Nephron progenitor cell (in vitro differentiated cells): ENCODE results near the gene CDX1.

Experiments used
- DNase-seq: peaks from one replicate; pipeline ENCODE4 v3.0.0; 2021
- H3K27ac Mint-ChIP-seq: 2 replicates; pipeline ENCODE4 v1.8.0; 2021; ENCODE audit warnings: mild to moderate bottlenecking, moderate library complexity, mixed read lengths
- H3K27me3 Mint-ChIP-seq: 2 replicates; pipeline ENCODE4 v1.8.0; 2021; ENCODE audit warnings: mild to moderate bottlenecking, low read depth, mixed read lengths; ENCODE audit not compliant: poor library complexity
- H3K36me3 Mint-ChIP-seq: 2 replicates; pipeline ENCODE4 v1.8.0; 2021; ENCODE audit warnings: low read depth, mixed read lengths
- H3K4me1 Mint-ChIP-seq: 2 replicates; pipeline ENCODE4 v1.8.0; 2021; ENCODE audit warnings: mixed read lengths
- H3K4me3 Mint-ChIP-seq: 2 replicates; pipeline ENCODE4 v1.8.0; 2021; ENCODE audit warnings: mild to moderate bottlenecking, moderate library complexity, mixed read lengths
- H3K9me3 Mint-ChIP-seq: 2 replicates; pipeline ENCODE4 v1.8.0; 2021; ENCODE audit warnings: mild to moderate bottlenecking, moderate library complexity, mixed read lengths
- CTCF ChIP-seq: fragments of 200-600 bp; sonication (generic); IDR thresholded peaks from 2 replicates; pipeline ENCODE4 v1.5.0; 2021; ENCODE audit warnings: antibody characterized with exemption

The CDX1 gene

GRCh38 chr5:150175536-150175935 is 9.0 kb downstream of the CDX1 start:
- H3K4me1 Mint-ChIP-seq: peaks cover 77% of the 10 kb centered on the region
- peak; percentile 54 for TF ChIP-seq CTCF
- peak; percentile 43 for DNase-seq
- H3K27ac Mint-ChIP-seq: peak overlapping the region; percentile 77
- peaks cover 2% of the 10 kb centered on the region for H3K27me3 Mint-ChIP-seq
- H3K4me3 Mint-ChIP-seq: no peak overlapping the region
- peaks cover 5% of the 10 kb centered on the region for H3K36me3 Mint-ChIP-seq
- H3K9me3 Mint-ChIP-seq: no peaks in the 10 kb centered on the region

- Mint-ChIP-seq H3K4me3 (no peak overlapping the region), H3K27me3 (peaks cover 2% of the 10 kb centered on the region), H3K27ac (no peak overlapping the region), H3K4me1 (peaks cover 89% of the 10 kb centered on the region), H3K36me3 (peaks cover 5% of the 10 kb centered on the region), H3K9me3 (no peaks in the 10 kb centered on the region)
- TF ChIP-seq CTCF: no peak
- no peak for DNase-seq
These were observed 10.3 kb downstream of the CDX1 start for GRCh38 chr5:150176745-150177477.

DNA sequence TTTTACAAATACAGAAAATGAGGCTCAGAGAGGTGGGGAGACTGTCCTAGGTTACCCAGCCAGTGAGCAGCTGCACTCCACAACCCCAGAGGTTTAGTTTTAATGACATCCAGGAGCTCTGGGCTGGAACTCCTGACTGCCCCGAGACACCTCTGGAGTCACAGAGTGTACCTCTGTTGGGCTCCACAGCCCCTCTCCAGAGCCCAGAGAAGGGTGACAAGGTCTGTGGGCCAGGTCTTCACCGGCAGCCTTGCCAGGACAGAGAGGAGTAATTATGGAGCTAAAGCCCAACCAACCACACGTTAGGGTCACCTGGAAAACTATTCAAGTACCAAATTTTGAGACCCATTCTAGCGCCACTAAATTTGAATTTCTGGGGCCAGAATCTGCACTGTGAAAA is 11.1 kb downstream of the CDX1 start:
- no peak overlapping the region for H3K27ac Mint-ChIP-seq
- no peak overlapping the region for H3K4me3 Mint-ChIP-seq
- DNase-seq: no peak
- peaks cover 5% of the 10 kb centered on the region for H3K36me3 Mint-ChIP-seq
- no peak for TF ChIP-seq CTCF
- H3K4me1 Mint-ChIP-seq: peaks cover 89% of the 10 kb centered on the region
- peaks cover 2% of the 10 kb centered on the region for H3K27me3 Mint-ChIP-seq
- no peaks in the 10 kb centered on the region for H3K9me3 Mint-ChIP-seq

DNA sequence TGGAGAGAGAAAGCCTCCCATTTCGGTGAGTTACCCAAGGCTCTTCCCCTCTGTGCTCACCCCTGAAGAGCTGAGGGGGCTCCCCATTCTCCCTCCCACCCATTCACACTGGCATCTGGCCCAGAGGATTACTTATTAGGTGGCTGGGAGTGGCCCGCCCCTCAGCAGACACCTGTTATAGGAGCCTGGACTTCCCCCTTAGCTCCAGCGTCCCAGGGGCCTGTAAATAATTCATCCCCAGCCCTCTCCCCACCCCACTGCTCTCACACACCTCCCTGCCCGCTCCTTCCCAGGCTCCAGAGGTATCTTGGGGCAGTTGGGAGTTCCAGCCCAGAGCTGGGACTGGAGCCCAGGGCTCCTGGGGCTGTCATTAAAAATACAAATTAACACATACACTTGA is 11.7 kb downstream of the CDX1 start:
- no peak for TF ChIP-seq CTCF
- Mint-ChIP-seq H3K4me3 (no peak overlapping the region), H3K27me3 (no peaks in the 10 kb centered on the region), H3K36me3 (peaks cover 5% of the 10 kb centered on the region), H3K9me3 (no peaks in the 10 kb centered on the region), H3K4me1 (peaks cover 89% of the 10 kb centered on the region), H3K27ac (no peak overlapping the region)
- no peak for DNase-seq

DNA sequence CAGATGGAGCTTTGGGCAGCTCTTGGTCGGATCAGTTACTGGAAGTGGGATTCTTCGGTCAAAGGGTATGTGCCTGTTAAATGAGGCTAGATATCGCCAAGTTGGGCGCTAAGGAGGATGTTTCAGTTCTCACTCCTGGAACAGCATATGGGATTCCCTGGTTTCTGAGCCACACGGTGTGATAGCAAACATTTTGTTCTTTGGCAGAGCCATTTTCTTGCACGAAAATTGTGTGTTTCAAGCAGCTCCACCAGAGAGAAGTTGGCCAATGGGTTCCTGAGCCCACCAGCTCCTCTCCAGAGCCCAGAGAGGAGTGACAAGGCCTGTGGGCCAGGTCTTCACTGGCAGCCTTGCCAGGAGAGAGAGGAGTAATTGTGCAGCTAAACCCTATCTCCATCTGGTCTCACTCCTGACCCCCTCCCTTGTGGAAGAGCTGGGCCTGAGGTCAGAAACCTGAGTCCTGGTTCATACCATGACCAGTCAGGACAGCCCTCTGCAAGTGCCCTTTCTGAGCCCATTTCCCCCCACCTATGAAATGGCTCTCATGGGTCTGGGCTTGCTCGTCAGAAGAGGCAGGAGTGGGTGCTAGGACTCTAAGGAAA is 12.5 kb downstream of the CDX1 start:
- Mint-ChIP-seq H3K36me3 (peaks cover 5% of the 10 kb centered on the region), H3K27me3 (no peaks in the 10 kb centered on the region), H3K4me3 (no peak overlapping the region), H3K9me3 (no peaks in the 10 kb centered on the region), H3K27ac (peak overlapping the region; percentile 29), H3K4me1 (peaks cover 81% of the 10 kb centered on the region)
- TF ChIP-seq CTCF: no peak
- no peak for DNase-seq
